ENCODE measurements around the gene MYPOP. TPM values are rescaled to one million over a fixed set of nuclear protein-coding genes. Genes with fewer than 3 reads are reported as not detected.

Gene MYPOP
- total RNA-seq, 2 experiments from 2014 or later: 5.2 to 15.6 TPM

DNA sequence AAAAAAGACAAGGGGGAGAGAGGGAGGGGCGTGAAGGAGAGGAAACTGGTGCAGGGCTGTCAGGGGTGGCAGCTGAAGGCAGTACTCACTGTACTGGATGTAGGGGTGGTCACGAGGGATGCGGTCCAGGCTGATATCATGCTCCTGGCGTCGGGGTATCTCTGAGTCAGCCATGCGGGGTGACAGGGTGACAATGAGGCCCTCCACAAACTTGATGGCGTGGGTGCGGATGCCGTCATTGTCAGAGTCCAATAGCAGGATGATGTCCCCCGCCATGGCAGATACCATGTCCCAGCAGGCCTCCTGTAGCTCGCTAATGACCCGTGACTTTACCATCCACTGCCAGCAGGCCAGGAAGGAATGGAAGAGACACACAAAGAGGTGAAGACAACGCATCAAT, 54.8 kb downstream of the MYPOP start:
- no peaks in the 10 kb centered on the region for H4K20me1 ChIP-seq (ENCODE audit: insufficient read depth, low read length)
- no peak overlapping the region for H3K4me3 ChIP-seq (ENCODE audit: low read depth, low read length, poor library complexity, severe bottlenecking)
- H3K9me2 ChIP-seq (ENCODE audit: insufficient read depth, low read length): no peaks in the 10 kb centered on the region
- H3K79me2 ChIP-seq (ENCODE audit: insufficient read depth, low read depth, low read length): no peaks in the 10 kb centered on the region
- H3K4me2 ChIP-seq (ENCODE audit: low read length): no peak overlapping the region
- no peak overlapping the region for H2AFZ ChIP-seq (ENCODE audit: low read length)
- ChIA-PET POLR2A (no interaction called here), CTCF (ENCODE audit: unreplicated experiment) (no interaction called here)
- BruUV-seq (replicated peaks): no TSS peak
- no peaks in the 10 kb centered on the region for H3K9me3 ChIP-seq (ENCODE audit: low read length)
- H3K36me3 ChIP-seq (ENCODE audit: insufficient read depth, low read length): peaks cover 98% of the 10 kb centered on the region
- TF ChIP-seq, protein P1, sequence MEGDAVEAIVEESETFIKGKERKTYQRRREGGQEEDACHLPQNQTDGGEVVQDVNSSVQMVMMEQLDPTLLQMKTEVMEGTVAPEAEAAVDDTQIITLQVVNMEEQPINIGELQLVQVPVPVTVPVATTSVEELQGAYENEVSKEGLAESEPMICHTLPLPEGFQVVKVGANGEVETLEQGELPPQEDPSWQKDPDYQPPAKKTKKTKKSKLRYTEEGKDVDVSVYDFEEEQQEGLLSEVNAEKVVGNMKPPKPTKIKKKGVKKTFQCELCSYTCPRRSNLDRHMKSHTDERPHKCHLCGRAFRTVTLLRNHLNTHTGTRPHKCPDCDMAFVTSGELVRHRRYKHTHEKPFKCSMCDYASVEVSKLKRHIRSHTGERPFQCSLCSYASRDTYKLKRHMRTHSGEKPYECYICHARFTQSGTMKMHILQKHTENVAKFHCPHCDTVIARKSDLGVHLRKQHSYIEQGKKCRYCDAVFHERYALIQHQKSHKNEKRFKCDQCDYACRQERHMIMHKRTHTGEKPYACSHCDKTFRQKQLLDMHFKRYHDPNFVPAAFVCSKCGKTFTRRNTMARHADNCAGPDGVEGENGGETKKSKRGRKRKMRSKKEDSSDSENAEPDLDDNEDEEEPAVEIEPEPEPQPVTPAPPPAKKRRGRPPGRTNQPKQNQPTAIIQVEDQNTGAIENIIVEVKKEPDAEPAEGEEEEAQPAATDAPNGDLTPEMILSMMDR (conservative IDR thresholded peaks at IDR 0.05; ENCODE audit: low read length): no peak
- TF ChIP-seq EZH2phosphoT487 (IDR thresholded peaks at IDR 0.05; ENCODE audit: borderline replicate concordance, low read depth, low read length): no peak
- DNase-seq (ENCODE audit: low spot score): no peak
- intact Hi-C loops (cut with micrococcal nuclease; ENCODE audit: unreplicated experiment): no loop called here
- no peaks in the 10 kb centered on the region for H3K4me1 ChIP-seq (ENCODE audit: insufficient read depth, low read length, poor library complexity, severe bottlenecking)
- no peak overlapping the region for H3K27ac ChIP-seq (ENCODE audit: low read depth, low read length, poor library complexity, severe bottlenecking)

DNA sequence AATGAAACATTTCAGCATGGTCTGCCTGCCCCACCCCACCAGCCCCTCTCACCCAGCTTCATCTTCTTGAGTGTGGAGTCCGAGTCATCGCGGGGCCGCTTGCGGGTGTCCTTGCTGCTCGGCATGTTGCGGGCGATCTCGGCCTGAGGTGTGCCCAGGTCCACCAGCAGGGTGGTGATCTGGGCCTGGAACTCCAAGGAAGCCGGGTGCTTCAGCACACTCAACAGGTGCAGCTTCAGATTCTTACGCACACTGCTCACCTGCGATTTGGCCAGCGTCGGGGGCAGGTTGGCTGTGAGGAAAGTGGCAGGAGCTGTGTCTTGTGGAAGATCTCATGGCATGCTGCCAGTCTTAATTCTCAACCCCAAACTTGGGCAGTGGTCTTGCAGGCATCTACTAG, 60.2 kb downstream of the MYPOP start:
- Histone ChIP-seq H3K36me3 (ENCODE audit: insufficient read depth, low read length) (peaks cover 98% of the 10 kb centered on the region), H2AFZ (ENCODE audit: low read length) (no peak overlapping the region), H3K4me1 (ENCODE audit: insufficient read depth, low read length, poor library complexity, severe bottlenecking) (no peaks in the 10 kb centered on the region), H3K4me3 (ENCODE audit: low read depth, low read length, poor library complexity, severe bottlenecking) (no peak overlapping the region), H3K9me3 (ENCODE audit: low read length) (peaks cover 4% of the 10 kb centered on the region; the same call in 1 of the 2 replicates), H3K79me2 (ENCODE audit: insufficient read depth, low read depth, low read length) (no peaks in the 10 kb centered on the region), H3K4me2 (ENCODE audit: low read length) (no peak overlapping the region), H4K20me1 (ENCODE audit: insufficient read depth, low read length) (no peaks in the 10 kb centered on the region), H3K27ac (ENCODE audit: low read depth, low read length, poor library complexity, severe bottlenecking) (no peak overlapping the region), H3K9me2 (ENCODE audit: insufficient read depth, low read length) (no peaks in the 10 kb centered on the region)
- CTCF ChIA-PET (ENCODE audit: unreplicated experiment): no interaction called here
- no peak for DNase-seq (ENCODE audit: low spot score)
- no peak for TF ChIP-seq EZH2phosphoT487 (IDR thresholded peaks at IDR 0.05; ENCODE audit: borderline replicate concordance, low read depth, low read length)
- TF ChIP-seq, protein P1 (conservative IDR thresholded peaks at IDR 0.05; ENCODE audit: low read length): no peak
- no TSS peak for BruUV-seq (replicated peaks)
- POLR2A ChIA-PET: interaction anchor here (0.6 kb wide), 1 partner anchor 17 kb away, joined by 3 read pairs; no protein-coding TSS in a partner anchor
- intact Hi-C loops (cut with micrococcal nuclease; ENCODE audit: unreplicated experiment): no loop called here

Other genes starting within 250 kb of the MYPOP start
- gene GIPR, start 234.4 kb downstream of the MYPOP start, total RNA-seq (2014; rRNA removed; shearing (Covaris generic)): 6.6 and 7.9 TPM in 2 replicates
- gene GIPR, start 234.4 kb downstream of the MYPOP start, total RNA-seq (2022): 23.3 and 24.6 TPM in 2 replicates
- 774 and 848 TPM in 2 replicates for gene SNRPD2, start 210.7 kb downstream of the MYPOP start, total RNA-seq (2014; rRNA removed; shearing (Covaris generic))
- 518 and 523 TPM in 2 replicates for gene SNRPD2, start 210.7 kb downstream of the MYPOP start, total RNA-seq (2022)
- 15.7 and 24.8 TPM in 2 replicates for gene QPCTL, start 209.9 kb downstream of the MYPOP start, total RNA-seq (2014; rRNA removed; shearing (Covaris generic))
- gene QPCTL, start 209.9 kb downstream of the MYPOP start, total RNA-seq (2022): 25.1 and 26.3 TPM in 2 replicates
- gene FBXO46, start 171.7 kb downstream of the MYPOP start, total RNA-seq (2014; rRNA removed; shearing (Covaris generic)): 23.9 and 27.5 TPM in 2 replicates
- gene FBXO46, start 171.7 kb downstream of the MYPOP start, total RNA-seq (2022): 31.7 and 32.2 TPM in 2 replicates
- not detected in 2 replicates for gene MEIOSIN, start 169.2 kb downstream of the MYPOP start, total RNA-seq (2014; rRNA removed; shearing (Covaris generic))
- not detected in 2 replicates for gene MEIOSIN, start 169.2 kb downstream of the MYPOP start, total RNA-seq (2022)
- 9.4 and 10.2 TPM in 2 replicates for gene SIX5, start 133.4 kb downstream of the MYPOP start, total RNA-seq (2014; rRNA removed; shearing (Covaris generic))
- 15.2 and 18.6 TPM in 2 replicates for gene SIX5, start 133.4 kb downstream of the MYPOP start, total RNA-seq (2022)
- gene DMPK, start 120.1 kb downstream of the MYPOP start, total RNA-seq (2014; rRNA removed; shearing (Covaris generic)): 12.8 and 14.9 TPM in 2 replicates
- gene DMPK, start 120.1 kb downstream of the MYPOP start, total RNA-seq (2022): 34.7 and 46.9 TPM in 2 replicates
- 27.1 and 43.2 TPM in 2 replicates for gene DMWD, start 109.8 kb downstream of the MYPOP start, total RNA-seq (2014; rRNA removed; shearing (Covaris generic))
- 44.0 and 57.3 TPM in 2 replicates for gene DMWD, start 109.8 kb downstream of the MYPOP start, total RNA-seq (2022)
- 0.16 and 0.21 TPM in 2 replicates for gene RSPH6A, start 87.3 kb downstream of the MYPOP start, total RNA-seq (2014; rRNA removed; shearing (Covaris generic))
- gene RSPH6A, start 87.3 kb downstream of the MYPOP start, total RNA-seq (2022): 0.63 and 0.72 TPM in 2 replicates
- gene SYMPK, start 39.5 kb downstream of the MYPOP start, total RNA-seq (2014; rRNA removed; shearing (Covaris generic)): 84.4 and 116 TPM in 2 replicates
- 118 and 133 TPM in 2 replicates for gene SYMPK, start 39.5 kb downstream of the MYPOP start, total RNA-seq (2022)
- not detected in 2 replicates for gene FOXA3, start 38.3 kb downstream of the MYPOP start, total RNA-seq (2014; rRNA removed; shearing (Covaris generic))
- gene FOXA3, start 38.3 kb downstream of the MYPOP start, total RNA-seq (2022): 0.57 TPM in 1 of 2 replicates, not detected in the other
- gene IRF2BP1, start 16.5 kb downstream of the MYPOP start, total RNA-seq (2014; rRNA removed; shearing (Covaris generic)): 47.4 and 53.5 TPM in 2 replicates
- 25.4 and 30.9 TPM in 2 replicates for gene IRF2BP1, start 16.5 kb downstream of the MYPOP start, total RNA-seq (2022)
- not detected in 2 replicates for gene NANOS2, start 12.2 kb upstream of the MYPOP start, total RNA-seq (2014; rRNA removed; shearing (Covaris generic))
- gene NANOS2, start 12.2 kb upstream of the MYPOP start, total RNA-seq (2022): not detected in 2 replicates
- not detected in 2 replicates for gene NOVA2, start 71.3 kb upstream of the MYPOP start, total RNA-seq (2014; rRNA removed; shearing (Covaris generic))
- gene NOVA2, start 71.3 kb upstream of the MYPOP start, total RNA-seq (2022): 0.19 and 0.30 TPM in 2 replicates
- 14.2 and 15.3 TPM in 2 replicates for gene CCDC61, start 92.9 kb upstream of the MYPOP start, total RNA-seq (2014; rRNA removed; shearing (Covaris generic))
- gene CCDC61, start 92.9 kb upstream of the MYPOP start, total RNA-seq (2022): 20.1 and 23.0 TPM in 2 replicates
- not detected in 2 replicates for gene PGLYRP1, start 120.4 kb upstream of the MYPOP start, total RNA-seq (2014; rRNA removed; shearing (Covaris generic))
- not detected in 2 replicates for gene PGLYRP1, start 120.4 kb upstream of the MYPOP start, total RNA-seq (2022)
- not detected in 2 replicates for gene IGFL4, start 138.4 kb upstream of the MYPOP start, total RNA-seq (2014; rRNA removed; shearing (Covaris generic))
- gene IGFL4, start 138.4 kb upstream of the MYPOP start, total RNA-seq (2022): not detected in 2 replicates
- not detected in 2 replicates for gene IGFL3, start 222.1 kb upstream of the MYPOP start, total RNA-seq (2014; rRNA removed; shearing (Covaris generic))
- not detected in 2 replicates for gene IGFL3, start 222.1 kb upstream of the MYPOP start, total RNA-seq (2022)
- not detected in 2 replicates for gene IGFL2, start 245.6 kb upstream of the MYPOP start, total RNA-seq (2014; rRNA removed; shearing (Covaris generic))
- not detected in 2 replicates for gene IGFL2, start 245.6 kb upstream of the MYPOP start, total RNA-seq (2022)